HepG2 (cell line): ENCODE data around the gene PLAAT1. TPM values are rescaled to one million over a fixed set of nuclear protein-coding genes. Genes with fewer than 3 reads are reported as not detected.

Experiments
- ATAC-seq: fragments of 200-7000 bp; cut with Tn5 transposase; 3 replicates; pipeline ENCODE4 v1.9.1; 2020; ENCODE audit warnings: mild to moderate bottlenecking, moderate library complexity
- BruUV-seq: library from RNA; stranded (reverse); fragments of 400-500 nt; replicated peaks from 2 replicates; lab custom pipeline; 2021; lab: Mats Ljungman, UMichigan
- CTCF ChIA-PET: fragments of 300-600 bp; formaldehyde crosslinking; extraction: SDS; loops from one replicate; lab custom pipeline; 2021; ENCODE audit warnings: low total read pairs, inconsistent platforms, low intra/inter-chr PET ratio; lab: Yijun Ruan, JAX
- POLR2A ChIA-PET: fragments of 350-600 bp; sonication (Branson Sonifier 250); formaldehyde crosslinking; loops from one replicate; lab custom pipeline; 2020; ENCODE audit warnings: antibody characterized with exemption, inconsistent platforms; lab: Yijun Ruan, JAX
- DNase-seq: peaks from one replicate; pipeline ENCODE4 v3.0.0-alpha.2; 2015; ENCODE audit warnings: low spot score
- FAIRE-seq: peaks from 3 replicates; lab custom pipeline; 2011; peaks lifted over from hg19 to GRCh38; lab: Jason Lieb, UNC
- H2AFZ ChIP-seq: one replicate; pipeline ENCODE4 v1.6.1; 2011; ENCODE audit warnings: low read length, inconsistent platforms
- H3K27ac ChIP-seq: fragments of 300-600 bp; 3 replicates; pipeline ENCODE4 v1.8.0; 2011; ENCODE audit warnings: mixed run types, mild to moderate bottlenecking, mixed read lengths, low read length, inconsistent platforms; ENCODE audit not compliant: insufficient read depth; ENCODE audit errors: extremely low read length
- H3K27me3 ChIP-seq, 2 experiments: fragments of 200-600 bp in 1 of 2; 2 replicates in 1 of 2; 3 replicates in 1 of 2; pipeline versions ENCODE4 v1.6.0 to v1.8.0; 2011; ENCODE audit warnings: low read length in 2 of 2, mild to moderate bottlenecking in 2 of 2, moderate library complexity in 2 of 2, inconsistent platforms in 1 of 2; ENCODE audit not compliant: insufficient read depth in 2 of 2, control insufficient read depth in 1 of 2
- H3K36me3 ChIP-seq, 2 experiments: fragments of 200-600 bp in 1 of 2; replicated peaks in 1 of 2; 2 replicates in 1 of 2; 3 replicates in 1 of 2; pipeline versions ENCODE4 v1.5.1 to v1.8.0; 2011; ENCODE audit warnings: low read length in 2 of 2, inconsistent platforms in 1 of 2; ENCODE audit not compliant: insufficient read depth in 2 of 2, control insufficient read depth in 1 of 2
- H3K4me1 ChIP-seq: 2 replicates; pipeline ENCODE4 v1.5.1; 2012; ENCODE audit warnings: low read length, inconsistent platforms; ENCODE audit not compliant: insufficient read depth
- H3K4me2 ChIP-seq: 2 replicates; pipeline ENCODE4 v1.6.0; 2011; ENCODE audit warnings: low read depth, low read length, inconsistent platforms
- H3K4me3 ChIP-seq, 3 experiments: fragments of 200-600 bp in 1 of 3; sonication (generic), shearing (Covaris generic) in 1 of 3; replicated peaks in 1 of 3; 2 replicates each; pipeline ENCODE4 v1.5.1; 2011 to 2016; ENCODE audit warnings: low read length in 3 of 3, inconsistent platforms in 2 of 3, low read depth in 2 of 3, mild to moderate bottlenecking in 2 of 3, control low read depth in 1 of 3, mixed read lengths in 1 of 3; ENCODE audit not compliant: insufficient read depth in 1 of 3
- H3K79me2 ChIP-seq: one replicate; pipeline ENCODE4 v1.6.1; 2011; ENCODE audit warnings: low read length, inconsistent platforms; ENCODE audit not compliant: insufficient read depth
- H3K9ac ChIP-seq: 2 replicates; pipeline ENCODE4 v1.6.0; 2011; ENCODE audit warnings: mild to moderate bottlenecking, low read depth, low read length, inconsistent platforms; ENCODE audit not compliant: insufficient read depth
- H3K9me3 ChIP-seq: 2 replicates; pipeline ENCODE4 v1.5.1; 2012; ENCODE audit warnings: mild to moderate bottlenecking, low read length
- H4K20me1 ChIP-seq: 2 replicates; pipeline ENCODE4 v1.6.0; 2011; ENCODE audit warnings: inconsistent platforms, mild to moderate bottlenecking, low read length, moderate library complexity; ENCODE audit not compliant: insufficient read depth
- GTF3A ChIP-seq: sonication (generic); formaldehyde crosslinking; conservative IDR thresholded peaks from 2 replicates; pipeline ENCODE4 v1.4.0; 2020; ENCODE audit warnings: mild to moderate bottlenecking, missing genetic modification reagents
- KDM6A ChIP-seq: IDR thresholded peaks from 2 replicates; pipeline ENCODE4 v1.6.1; 2016; ENCODE audit warnings: low read depth
- MXI1 ChIP-seq: IDR thresholded peaks from 3 replicates; pipeline ENCODE4 v1.6.1; 2012; ENCODE audit warnings: low read depth, low read length, inconsistent platforms, borderline replicate concordance
- NR1H2 ChIP-seq: sonication (generic); formaldehyde crosslinking; IDR thresholded peaks from 2 replicates; pipeline ENCODE4 v1.8.1; 2022; ENCODE audit warnings: low read depth, missing genetic modification reagents, borderline replicate concordance
- NR2F2 ChIP-seq: IDR thresholded peaks from 2 replicates; pipeline ENCODE4 v1.6.1; 2012; ENCODE audit warnings: low read depth, inconsistent platforms, borderline replicate concordance
- ZNF350 ChIP-seq: sonication (generic); formaldehyde crosslinking; IDR thresholded peaks from 2 replicates; pipeline ENCODE4 v1.4.0; 2020; ENCODE audit warnings: mild to moderate bottlenecking, low read depth, missing genetic modification reagents, borderline replicate concordance
- ZNF576 ChIP-seq: sonication (generic); formaldehyde crosslinking; IDR thresholded peaks from 2 replicates; pipeline ENCODE4 v1.4.0; 2020; ENCODE audit warnings: mild to moderate bottlenecking, missing genetic modification reagents
- WGBS: methylation state at CpG from one replicate; pipeline ENCODE4 v1.1.6; 2017; ENCODE audit warnings: low lambda C conversion rate; 5-methylcytosine and 5-hydroxymethylcytosine counted together
- in situ Hi-C: cut with HindIII; loops from 2 replicates; pipeline ENCODE4 v1.10.0; 2017; ENCODE audit warnings: low pct_unique_long_range_greater_than_20kb; ENCODE audit not compliant: extremely low pct_ligation_motif_present
- intact Hi-C: fragments of 100-400 bp; cut with micrococcal nuclease; formaldehyde crosslinking; loops from one replicate; pipeline ENCODE4 v1.10.0; 2022; ENCODE audit not compliant: unreplicated experiment
- polyA plus RNA-seq, 8 experiments: library from polyadenylated mRNA; depleted of rRNA in 3 of 8; stranded (reverse) in 7 of 8; unstranded in 1 of 8; fragments of >200 nt; fragmentation: Illumina TruSeq in 4 of 8; extraction: Trizol in 4 of 8; gene quantifications; 2 replicates each; pipeline versions ENCODE4 v1.2.1 to v1.2.3, GENCODE V29; 2011 to 2016; ENCODE audit warnings: low read depth in 4 of 8, missing spikeins in 1 of 8, mixed read lengths in 1 of 8; ENCODE audit not compliant: insufficient read depth in 1 of 8
- total RNA-seq, 5 experiments: library from RNA; depleted of rRNA; stranded (reverse); fragments of >200 nt; fragmentation: Illumina TruSeq; extraction: Trizol; gene quantifications; 2 replicates each; pipeline ENCODE4 v1.2.3, GENCODE V29; 2016; ENCODE audit warnings: low read depth in 1 of 5
- TF ChIP-seq, protein P1 (sequence below): sonication (generic); formaldehyde crosslinking; IDR thresholded peaks from 2 replicates; pipeline ENCODE4 v1.4.0; 2020; ENCODE audit warnings: missing genetic modification reagents, borderline replicate concordance
- TF ChIP-seq, protein P2 (sequence below): sonication (generic); formaldehyde crosslinking; IDR thresholded peaks from 2 replicates; pipeline ENCODE4 v1.8.0; 2022; ENCODE audit warnings: missing genetic modification reagents, mild to moderate bottlenecking, borderline replicate concordance

The PLAAT1 gene
- total and polyA plus RNA-seq, 2 of the 13 experiments (the other 11 are each of a cell fraction or from before 2014, with no cell fraction given): not detected

DNA sequence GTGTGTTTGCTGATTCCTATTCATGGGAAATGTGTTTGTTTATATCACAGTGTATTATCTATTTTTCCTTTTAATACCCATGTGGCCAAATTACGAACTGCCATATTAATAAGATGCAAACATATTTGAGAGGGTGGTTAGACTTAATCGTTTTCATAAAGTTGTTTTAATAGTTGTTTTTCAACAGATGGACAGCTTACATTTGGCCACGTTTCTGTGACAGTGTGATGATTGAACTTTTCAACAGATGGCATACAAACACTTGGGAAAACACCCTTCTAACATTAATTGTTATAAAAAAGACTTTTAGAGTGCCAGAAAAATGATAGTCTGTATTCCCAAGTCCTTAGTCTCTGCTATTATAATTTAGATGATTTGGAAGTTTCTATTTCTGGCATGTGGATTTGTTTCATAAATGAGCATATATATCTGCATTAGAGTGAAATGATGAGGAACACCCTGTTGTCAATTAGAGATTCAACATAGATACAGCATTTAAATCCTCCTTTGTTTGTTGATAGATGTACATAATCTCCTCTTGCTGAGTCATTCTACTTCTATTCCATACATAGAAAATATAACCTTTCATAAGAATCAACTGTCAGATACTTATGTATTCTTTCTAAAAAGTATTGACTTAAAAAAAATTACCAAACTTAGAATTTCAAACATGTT, 13.1 kb downstream of the PLAAT1 start (continued):
- TF ChIP-seq, protein P1, sequence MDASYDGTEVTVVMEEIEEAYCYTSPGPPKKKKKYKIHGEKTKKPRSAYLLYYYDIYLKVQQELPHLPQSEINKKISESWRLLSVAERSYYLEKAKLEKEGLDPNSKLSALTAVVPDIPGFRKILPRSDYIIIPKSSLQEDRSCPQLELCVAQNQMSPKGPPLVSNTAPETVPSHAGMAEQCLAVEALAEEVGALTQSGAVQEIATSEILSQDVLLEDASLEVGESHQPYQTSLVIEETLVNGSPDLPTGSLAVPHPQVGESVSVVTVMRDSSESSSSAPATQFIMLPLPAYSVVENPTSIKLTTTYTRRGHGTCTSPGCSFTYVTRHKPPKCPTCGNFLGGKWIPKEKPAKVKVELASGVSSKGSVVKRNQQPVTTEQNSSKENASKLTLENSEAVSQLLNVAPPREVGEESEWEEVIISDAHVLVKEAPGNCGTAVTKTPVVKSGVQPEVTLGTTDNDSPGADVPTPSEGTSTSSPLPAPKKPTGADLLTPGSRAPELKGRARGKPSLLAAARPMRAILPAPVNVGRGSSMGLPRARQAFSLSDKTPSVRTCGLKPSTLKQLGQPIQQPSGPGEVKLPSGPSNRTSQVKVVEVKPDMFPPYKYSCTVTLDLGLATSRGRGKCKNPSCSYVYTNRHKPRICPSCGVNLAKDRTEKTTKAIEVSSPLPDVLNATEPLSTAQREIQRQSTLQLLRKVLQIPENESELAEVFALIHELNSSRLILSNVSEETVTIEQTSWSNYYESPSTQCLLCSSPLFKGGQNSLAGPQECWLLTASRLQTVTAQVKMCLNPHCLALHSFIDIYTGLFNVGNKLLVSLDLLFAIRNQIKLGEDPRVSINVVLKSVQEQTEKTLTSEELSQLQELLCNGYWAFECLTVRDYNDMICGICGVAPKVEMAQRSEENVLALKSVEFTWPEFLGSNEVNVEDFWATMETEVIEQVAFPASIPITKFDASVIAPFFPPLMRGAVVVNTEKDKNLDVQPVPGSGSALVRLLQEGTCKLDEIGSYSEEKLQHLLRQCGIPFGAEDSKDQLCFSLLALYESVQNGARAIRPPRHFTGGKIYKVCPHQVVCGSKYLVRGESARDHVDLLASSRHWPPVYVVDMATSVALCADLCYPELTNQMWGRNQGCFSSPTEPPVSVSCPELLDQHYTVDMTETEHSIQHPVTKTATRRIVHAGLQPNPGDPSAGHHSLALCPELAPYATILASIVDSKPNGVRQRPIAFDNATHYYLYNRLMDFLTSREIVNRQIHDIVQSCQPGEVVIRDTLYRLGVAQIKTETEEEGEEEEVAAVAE (CRISPR knock-in tag): no peak
- TF ChIP-seq, protein P2, sequence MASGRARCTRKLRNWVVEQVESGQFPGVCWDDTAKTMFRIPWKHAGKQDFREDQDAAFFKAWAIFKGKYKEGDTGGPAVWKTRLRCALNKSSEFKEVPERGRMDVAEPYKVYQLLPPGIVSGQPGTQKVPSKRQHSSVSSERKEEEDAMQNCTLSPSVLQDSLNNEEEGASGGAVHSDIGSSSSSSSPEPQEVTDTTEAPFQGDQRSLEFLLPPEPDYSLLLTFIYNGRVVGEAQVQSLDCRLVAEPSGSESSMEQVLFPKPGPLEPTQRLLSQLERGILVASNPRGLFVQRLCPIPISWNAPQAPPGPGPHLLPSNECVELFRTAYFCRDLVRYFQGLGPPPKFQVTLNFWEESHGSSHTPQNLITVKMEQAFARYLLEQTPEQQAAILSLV (CRISPR knock-in tag): no peak
- TF ChIP-seq NR1H2 (CRISPR knock-in tag): no peak

GRCh38 chr3:193261970-193262369, 20.9 kb downstream of the PLAAT1 start:
- ATAC-seq (no peak), FAIRE-seq (no peak), DNase-seq (no peak)
- intact Hi-C loops (no loop called here), in situ Hi-C loops (no loop called here)
- 0% methylated on average over 1 of the region's 1 CpG for WGBS
- TF ChIP-seq MXI1 (no peak), NR2F2 (no peak), KDM6A (CRISPR knock-in tag) (no peak), ZNF350 (no peak), GTF3A (no peak), ZNF576 (CRISPR knock-in tag) (no peak)
- Histone ChIP-seq H3K9ac (no peak overlapping the region), H3K79me2 (no peaks in the 10 kb centered on the region), H4K20me1 (no peaks in the 10 kb centered on the region), H3K4me2 (no peak overlapping the region), H3K9me3 (no peaks in the 10 kb centered on the region), H3K27ac (no peak overlapping the region), H2AFZ (no peak overlapping the region), H3K4me3 (no peak overlapping the region), H3K36me3 (no peaks in the 10 kb centered on the region), H3K4me1 (no peaks in the 10 kb centered on the region), H3K27me3 (no peaks in the 10 kb centered on the region)
- POLR2A ChIA-PET: no interaction called here
- CTCF ChIA-PET: no interaction called here
- BruUV-seq: no TSS peak
